NCI-H1930 (cell line): Measurements from ENCODE around the gene CTLA4.

Experiments
- DNase-seq, 2 experiments: peaks; one replicate each; lab custom pipeline; 2025; lab: John Stamatoyannopoulos, UW

CTLA4 gene

DNA sequence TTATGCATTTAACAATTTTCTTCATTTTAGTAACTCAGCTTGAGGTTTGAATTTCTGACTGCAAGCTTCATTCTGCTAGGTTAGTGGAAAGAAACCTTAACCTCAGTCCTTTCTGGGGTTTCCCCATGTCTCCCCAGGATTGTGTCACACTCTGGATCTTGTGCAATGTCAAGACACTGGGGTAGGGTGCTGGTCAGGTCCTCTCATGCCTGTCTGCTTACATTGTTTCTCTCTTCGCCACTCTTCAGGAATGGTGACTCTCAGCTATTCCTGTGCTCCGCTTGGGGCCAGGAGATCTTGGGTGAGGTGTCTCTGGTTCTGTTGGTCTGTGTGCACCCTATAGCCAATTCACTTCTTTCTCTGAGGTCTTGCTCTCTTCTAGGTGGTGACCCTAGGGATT is 23.9 kb downstream of the CTLA4 start:
- no peak for DNase-seq

- DNase-seq, result no peak
Observed at GRCh38 chr2:203892207-203892606, 24.6 kb downstream of the CTLA4 start.

GRCh38 chr2:203893401-203893800 is 25.8 kb downstream of the CTLA4 start:
- no peak for DNase-seq

DNA sequence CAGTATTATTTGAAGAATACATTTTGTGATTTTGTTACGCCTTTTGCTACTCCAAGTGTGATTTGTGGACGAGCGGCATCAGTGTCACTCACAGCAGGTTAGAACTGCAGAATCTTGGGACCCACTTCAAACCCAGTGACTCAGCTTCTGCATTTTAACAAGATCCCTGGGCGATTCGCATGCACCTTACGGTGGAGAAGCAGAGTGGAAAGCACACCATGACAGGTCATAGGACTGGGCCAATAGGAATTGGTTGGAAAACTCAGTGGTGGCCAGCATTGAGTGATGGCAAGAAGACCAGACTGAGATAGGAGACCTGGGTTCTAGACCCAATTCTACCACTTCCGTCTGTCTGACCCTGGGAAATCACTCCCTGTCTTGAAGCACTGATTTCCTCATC is 26.3 kb downstream of the CTLA4 start:
- no peak for DNase-seq

- DNase-seq, result no peak
Observed at GRCh38 chr2:203894262-203894661, 26.7 kb downstream of the CTLA4 start.

DNA sequence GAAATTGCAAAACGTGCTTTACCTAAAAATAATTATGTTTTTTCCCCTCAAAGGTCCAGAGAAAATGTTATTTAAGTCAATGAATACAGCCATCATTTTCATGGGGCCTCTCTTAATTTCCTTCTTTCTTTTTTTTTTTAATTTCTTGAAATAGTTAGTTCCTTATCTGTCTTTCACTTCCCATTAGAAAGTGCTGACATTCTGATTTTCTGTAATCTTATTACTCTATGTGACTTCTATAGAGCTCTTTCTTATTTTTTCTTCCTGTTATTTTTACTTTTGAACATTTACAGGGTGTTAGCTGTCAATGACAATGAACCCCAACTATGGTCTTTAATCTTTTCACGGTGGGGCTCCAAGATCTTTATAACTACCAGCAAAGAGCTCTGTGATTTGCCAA is 30.0 kb downstream of the CTLA4 start:
- no peak for DNase-seq

DNA sequence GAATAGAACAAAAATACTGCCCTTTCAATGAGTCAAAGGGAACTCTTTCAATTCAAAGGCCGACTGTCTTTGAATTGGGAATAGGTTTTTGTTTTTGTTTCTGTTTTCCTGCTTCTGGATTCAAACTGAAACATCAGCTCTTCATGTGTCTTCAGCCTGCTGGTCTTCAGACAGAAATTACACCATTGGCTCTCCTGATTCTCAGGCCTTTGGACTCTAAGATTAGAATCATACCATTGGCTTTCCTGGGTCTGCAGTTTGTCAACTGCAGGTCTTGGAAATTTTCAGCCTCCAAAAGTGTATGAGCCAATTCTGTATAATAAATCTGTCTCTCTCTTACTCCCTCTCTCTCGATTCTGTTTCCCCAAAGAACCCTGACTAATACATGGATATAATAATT is 31.1 kb downstream of the CTLA4 start:
- no peak for DNase-seq

GRCh38 chr2:203900253-203900652 is 32.7 kb downstream of the CTLA4 start:
- DNase-seq, result no peak

DNA sequence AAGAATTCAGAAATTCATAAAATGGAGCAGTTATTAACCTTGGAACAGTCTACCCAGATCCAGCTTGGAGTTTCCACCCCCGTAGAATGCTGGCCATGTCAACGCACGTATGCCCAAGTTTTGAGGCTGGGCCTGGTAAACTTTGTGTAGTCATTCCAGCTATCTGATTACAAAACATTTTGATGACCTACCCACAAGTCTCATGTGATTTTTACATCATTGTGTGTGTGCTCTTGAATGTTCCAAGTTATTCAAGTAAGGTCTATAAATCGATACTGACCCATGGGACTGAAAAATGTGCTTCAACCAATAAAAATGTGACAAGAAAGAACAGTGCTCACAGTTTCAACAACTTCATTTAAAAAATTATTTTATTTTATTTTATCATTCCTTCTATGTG is 36.5 kb downstream of the CTLA4 start:
- no peak for DNase-seq

- DNase-seq, result no peak
Observed at GRCh38 chr2:203905656-203906055, 38.1 kb downstream of the CTLA4 start.

- DNase-seq, result no peak
Observed at GRCh38 chr2:203908066-203908796, 40.7 kb downstream of the CTLA4 start.

DNA sequence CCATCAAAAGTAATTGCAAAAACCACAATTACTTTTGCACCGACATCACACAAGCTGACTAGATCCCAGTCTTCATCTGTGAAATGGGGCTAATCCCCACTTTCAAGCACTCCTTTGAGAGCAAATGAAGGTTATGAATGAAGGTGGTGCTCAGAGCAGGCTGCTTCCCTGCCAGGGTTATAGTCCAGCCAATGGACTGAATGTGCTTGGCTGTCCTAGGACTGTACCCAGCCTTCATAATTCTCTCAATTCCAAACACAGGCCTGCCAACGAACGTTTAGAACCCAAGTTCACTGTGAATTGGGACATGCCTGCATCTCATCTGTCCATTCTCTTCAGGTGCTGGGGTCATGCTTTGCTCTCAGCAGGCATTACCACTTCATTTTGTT is 41.2 kb downstream of the CTLA4 start:
- no peak for DNase-seq

GRCh38 chr2:203909261-203909967 is 41.8 kb downstream of the CTLA4 start:
- DNase-seq, result no peak

DNA sequence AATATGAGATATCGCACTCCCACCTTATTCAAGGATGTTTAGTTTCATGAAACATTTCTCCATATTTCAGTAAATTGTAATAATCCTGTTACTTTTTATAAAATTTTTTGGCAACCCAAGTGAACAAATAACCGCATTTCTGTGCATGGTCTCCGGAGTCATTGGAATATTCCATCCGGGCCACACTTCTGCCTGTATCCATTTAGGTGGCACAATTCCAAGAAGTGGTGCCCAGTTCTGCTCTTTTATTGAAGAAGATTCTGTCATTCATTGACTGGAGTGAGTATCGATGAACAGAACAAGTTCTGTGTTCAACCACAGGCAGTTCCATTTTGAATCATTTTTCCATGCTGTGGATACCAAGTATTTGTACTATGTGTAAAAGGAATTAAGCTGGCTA is 42.4 kb downstream of the CTLA4 start:
- DNase-seq, result no peak

DNA sequence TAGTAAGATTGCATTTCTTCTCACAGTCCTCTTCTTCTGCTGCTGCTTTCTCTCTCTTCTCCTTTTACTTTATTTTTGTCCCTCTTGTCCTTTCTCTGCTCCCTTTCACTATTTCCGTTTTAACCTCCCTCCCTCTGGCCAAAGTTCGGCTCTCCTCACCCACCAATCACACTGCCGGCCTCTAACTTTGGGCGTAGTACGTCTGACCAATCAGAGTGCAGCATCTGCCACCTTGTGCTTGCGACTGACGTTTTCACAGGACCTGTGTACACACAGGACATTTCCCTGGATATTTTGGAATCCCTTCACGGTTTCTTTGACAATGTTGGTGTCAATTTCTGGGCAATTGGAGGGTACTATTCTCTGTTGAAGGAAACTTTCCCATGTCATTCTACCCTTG is 46.4 kb downstream of the CTLA4 start:
- DNase-seq, result no peak

GRCh38 chr2:203914546-203915182 is 47.1 kb downstream of the CTLA4 start:
- DNase-seq, result no peak

DNA sequence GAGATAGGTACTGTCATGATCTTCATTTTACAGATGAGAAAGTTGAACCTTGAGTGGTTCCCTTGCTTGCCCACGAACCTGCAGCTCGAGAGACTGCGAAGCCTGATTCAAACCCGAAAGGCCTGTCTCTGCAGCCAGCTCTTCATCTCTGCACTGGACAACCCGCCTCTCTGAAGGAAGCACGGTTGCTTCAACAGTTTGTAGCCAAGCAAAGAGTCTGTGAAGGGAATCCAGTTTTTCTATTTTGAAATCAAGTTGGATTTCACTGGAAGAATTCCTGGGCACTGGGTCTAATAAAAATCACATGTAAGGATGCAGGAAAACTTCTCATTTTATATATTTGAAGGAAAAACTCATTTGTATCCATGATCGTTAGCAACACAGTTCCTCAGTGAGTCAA is 47.7 kb downstream of the CTLA4 start:
- DNase-seq, result no peak

DNA sequence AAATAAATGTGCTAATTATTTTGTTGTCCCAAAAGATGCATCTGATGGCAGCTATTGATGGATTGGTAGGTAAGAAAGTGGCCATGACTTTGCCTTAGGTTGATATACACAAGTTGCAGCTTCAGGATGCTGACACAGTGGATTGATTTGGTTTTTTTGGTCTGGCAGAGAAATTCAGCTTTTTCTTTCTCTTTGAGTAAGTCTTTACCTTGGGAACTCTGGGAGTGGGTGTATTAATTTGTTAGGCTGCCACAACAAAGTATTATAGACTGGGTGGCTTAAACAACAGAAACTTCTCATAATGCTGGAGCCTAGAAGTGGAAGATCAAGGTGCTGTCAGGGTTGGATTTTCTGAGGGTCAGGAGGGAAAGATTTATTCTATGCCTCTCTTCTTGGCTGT is 49.2 kb downstream of the CTLA4 start:
- DNase-seq, result no peak

GRCh38 chr2:203918264-203918663 is 50.7 kb downstream of the CTLA4 start:
- DNase-seq, result no peak

DNA sequence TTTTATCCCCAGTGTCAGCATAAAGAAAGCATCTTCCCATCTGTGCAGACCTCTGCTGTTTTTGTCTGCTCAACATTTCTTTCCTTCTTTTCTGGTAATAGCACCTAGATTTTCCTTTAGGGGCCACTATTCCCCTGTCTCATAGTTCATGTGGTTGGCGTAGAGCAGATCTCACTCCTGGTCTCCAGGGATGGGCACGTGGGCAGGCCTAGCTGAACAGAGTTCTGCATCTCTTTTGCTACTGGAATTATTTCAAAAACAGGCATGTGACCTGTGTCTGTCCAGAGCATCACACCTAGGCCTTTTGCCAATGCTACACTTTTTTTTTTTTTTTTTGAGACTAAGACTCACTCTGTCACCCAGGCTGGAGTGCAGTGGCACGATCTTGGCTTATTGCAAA is 51.3 kb downstream of the CTLA4 start:
- DNase-seq, result no peak
